ENCODE data around the gene PARP6.

Gene PARP6

DNA sequence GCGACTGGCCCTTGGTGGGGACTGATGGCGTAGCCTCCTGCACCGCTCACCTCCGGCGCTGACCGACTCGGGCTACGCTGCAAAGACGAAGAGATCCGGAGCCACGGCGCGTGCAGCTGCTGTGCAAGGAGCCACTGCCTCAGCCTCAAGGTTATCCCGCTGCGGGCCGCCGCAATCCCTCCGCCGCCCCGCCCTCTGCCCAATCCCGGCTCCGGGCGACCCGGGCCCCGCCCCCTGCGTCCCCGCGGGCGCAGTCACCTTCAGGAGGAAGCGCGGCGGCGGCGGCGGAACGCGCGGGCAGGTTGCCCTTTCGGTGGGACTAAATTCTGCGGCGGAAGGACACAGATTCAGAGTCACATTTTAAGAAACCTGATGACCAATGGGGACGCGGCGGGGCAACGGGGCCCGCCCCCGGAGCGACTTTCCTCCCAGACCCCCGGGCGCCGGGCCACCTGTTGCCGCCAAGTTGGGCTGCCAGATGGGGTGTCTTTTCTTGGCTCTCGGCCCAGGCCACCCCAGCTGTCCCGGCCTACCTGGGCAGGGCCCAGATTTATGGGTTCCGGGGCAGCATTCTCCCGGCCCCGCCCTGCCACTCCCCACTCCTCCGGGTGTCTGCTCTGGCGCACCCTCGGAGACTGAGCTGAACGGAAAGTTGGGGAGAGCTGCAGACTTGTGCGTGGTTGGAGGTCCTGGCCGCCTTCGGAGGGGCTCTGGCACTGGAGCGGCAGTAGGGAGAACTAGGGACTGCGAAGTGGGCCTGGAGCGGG lies 41.1 kb downstream of the PARP6 start, which contains the start of gene PKM:
TSS of gene PKM (minus strand) at position 125 of the 767 bp plus-strand sequence. CDS start 12,093 bp downstream, outside the sequence.
- peak; percentile 97 for DNase-seq (ENCODE audit: low spot score)

DNA sequence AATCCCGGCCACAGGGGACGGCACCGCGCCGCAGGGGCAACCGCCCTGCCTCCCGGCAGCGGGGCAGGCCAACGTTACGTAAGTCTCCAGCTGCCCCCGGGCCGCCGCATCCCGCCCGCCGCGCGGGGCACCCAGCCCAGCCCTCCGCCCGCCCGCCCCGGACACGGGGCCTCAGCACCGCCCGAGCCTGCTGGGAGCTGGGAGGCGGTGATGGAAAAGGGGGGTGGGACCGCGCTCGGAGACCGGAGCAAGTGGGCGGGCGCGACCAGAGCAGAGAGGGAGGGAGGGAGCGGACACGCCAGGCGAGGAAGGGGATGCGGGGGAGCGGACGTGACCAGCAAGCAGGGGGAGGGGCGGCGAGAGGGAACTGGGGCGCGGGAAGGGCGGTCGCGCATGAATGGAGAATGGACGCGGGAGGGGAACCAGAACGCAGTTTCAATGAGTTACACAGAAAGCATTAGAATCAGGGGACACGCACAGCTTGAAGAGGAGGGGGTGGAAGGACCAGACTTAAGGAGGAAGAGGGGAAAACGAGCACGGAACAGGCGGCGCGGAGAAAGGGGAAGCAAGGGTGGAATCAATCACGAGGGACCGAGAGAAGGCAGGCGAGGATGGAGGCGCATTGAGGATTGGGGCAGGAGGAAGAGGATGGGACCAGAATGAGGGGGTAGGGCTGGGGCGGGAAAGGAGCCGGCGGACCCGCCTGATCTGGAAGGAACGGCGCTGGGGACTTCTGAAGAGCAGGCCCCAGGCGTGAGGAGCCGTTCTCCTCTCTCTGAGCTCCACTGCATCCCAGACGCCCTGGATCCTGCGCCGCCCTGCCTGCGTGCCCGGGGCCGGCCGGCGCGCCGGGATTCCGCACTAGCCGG lies 41.9 kb downstream of the PARP6 start:
- peak; percentile 57 for DNase-seq (ENCODE audit: low spot score)

DNA sequence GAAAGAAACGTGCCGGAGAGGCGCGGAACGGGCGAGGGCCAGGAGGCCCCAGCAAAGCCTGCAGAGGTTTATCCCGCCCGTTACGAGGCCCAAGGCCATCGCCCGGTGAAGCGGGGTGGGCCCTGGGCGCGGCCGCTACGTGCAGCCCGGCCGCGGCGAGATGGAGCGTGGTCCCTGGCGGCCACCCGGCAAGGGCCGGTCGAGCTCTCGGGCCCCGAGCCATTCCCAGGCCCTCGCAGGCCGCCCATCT lies 42.5 kb downstream of the PARP6 start:
- DNase-seq (ENCODE audit: low spot score): no peak

DNA sequence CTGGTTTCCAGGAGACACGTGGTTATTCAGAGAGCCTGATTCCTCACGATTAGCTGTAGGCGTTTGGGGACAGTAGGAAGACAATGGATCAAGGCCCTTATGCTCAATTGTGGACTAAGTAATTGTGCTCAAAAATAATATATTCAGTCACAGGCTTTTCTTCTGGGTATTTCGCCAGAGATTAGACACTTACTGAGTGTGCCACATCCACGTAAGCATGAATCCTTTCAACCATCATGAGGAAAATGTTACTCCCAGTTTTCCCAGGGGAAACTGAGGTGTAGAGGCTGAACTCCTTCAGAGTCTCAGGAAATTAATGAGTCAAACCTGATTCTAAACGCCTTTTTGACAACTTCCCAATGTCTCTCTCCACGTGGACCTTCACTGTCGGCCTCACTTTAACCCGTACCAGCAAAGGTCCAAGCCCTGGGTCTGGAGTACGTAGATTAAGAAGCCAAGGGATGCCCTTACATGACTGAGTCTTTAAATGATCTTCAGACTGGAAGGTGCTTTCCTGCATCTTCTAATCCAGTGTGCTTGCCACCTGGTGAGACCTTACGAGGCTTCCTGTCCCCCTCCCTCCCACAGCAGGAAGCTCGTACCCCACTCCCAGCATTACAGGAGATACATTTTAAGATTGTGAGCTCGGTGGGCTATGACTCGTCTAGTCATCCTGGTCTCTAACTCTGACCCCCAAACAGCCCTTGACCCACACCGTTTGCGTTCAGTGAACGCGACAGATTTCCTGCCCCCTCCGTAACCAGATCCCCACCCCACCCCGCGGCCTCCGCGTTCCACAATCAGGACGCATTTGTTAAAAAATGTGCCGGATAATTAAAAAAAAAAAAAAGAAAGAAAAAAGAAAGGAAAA lies 43.0 kb downstream of the PARP6 start:
- peak; percentile 45 for DNase-seq (ENCODE audit: low spot score)

DNA sequence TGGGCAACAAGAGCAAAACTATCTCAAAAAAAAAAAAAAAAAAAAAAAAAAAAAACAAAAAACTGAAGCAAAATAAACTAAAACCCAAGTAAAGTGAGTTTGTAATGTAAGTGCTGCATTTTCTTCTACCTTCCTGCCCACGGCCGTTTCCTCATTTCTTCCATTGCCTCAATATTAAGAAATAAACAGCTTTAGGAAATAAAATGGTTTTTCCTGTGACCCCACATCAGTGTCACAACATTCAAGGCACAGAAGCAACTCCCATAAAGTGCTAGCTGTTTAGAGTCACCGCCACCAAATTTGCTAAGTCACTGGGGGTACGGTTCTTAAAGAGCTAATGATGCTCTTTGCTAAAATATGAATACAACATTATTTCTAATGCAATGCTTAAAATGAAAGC lies 44.6 kb downstream of the PARP6 start:
- no peak for DNase-seq (ENCODE audit: low spot score)

DNA sequence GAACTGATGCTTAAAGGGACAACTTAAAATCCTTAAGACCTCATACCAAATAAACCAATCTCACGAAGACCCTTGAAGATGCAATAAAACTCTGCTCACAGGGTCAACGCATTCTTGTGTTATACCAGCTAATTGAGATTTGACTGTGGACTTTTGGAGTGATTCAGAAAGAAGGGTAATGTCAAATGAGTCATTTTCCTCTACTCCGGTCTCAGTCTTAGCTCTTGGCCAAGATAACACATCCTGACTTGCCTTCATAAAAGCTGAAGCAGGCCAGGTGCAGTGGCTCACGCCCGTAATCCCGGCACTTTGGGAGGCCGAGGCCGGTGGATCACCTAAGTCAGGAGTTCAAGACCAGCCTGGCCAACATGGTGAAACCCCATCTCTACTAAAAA lies 45.2 kb downstream of the PARP6 start:
- peak; percentile 68 for DNase-seq (ENCODE audit: low spot score)

DNA sequence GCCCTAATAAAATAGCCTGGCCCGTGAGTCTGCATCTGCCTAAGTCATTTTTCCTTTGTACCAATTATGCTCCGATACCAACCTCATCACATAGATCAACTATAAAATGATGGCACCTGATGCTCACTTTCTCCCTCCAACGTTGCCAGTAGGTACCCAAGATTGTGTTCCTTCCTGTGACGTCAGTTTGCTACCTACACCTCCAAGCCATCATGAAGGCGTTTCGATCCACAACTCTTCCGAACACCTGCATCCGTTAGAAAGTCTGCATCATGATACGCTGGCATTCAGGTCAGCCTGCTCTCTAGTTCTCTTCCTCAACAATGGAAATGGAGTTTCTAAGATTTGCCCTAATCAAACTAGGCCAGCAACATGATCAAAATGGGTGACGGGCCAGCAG lies 49.1 kb downstream of the PARP6 start:
- no peak for DNase-seq (ENCODE audit: low spot score)

DNA sequence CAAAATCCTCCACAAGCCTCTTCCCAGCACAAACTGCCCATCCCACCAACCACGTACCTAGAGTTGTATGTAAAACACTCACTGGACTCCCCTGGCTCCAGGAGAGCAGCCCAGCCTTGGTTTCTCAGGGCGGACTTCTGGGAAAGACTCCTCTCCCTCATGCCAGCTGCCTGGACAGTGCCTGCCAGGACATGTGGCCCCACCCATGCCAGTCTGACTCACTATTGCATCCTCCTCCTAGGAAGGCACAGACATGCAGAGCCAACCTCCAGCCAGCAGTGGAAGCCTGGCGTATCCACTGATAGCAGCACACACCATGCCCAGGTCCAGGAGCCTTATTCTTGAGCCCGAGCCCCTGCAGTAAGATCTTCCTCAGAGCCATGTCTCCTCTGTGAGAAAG lies 50.0 kb downstream of the PARP6 start:
- no peak for DNase-seq (ENCODE audit: low spot score)

DNA sequence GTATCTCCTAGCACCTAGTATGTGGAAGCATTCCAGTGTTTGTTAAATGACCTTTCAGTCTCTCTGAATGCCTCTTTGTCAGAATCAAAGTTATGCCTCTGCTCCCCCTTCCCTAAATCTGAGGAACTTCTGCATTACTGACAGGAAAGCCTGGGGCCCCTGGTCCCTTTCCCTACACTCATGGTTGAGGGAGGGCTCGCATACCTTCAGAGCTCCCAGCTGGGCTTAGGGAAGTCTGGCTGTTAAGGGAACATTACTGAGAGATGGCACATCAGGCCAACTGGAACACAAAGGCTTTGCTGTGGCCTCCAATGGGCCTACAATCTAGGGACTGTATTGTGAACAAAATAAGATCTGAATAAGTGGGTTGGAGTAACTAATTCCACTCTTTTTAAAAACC lies 51.7 kb downstream of the PARP6 start:
- DNase-seq (ENCODE audit: low spot score): no peak

DNA sequence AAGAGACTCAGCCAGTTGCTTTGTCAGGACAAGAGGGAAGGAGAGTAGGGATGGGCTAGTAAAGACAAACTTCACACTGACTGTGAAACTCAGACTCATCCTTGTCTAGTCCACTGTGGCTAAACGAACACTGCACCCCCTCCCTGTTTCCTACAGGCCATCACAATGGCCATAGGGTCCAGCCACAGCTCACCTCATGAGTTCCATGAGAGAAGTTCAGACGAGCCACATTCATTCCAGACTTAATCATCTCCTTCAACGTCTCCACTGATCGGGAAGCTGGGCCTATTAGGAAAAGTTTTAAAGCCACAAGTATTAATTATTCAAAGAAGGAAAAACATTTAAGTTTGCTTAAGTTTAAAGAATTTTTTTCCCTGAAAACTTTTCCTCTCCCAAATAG lies 55.1 kb downstream of the PARP6 start:
- DNase-seq (ENCODE audit: low spot score): no peak

DNA sequence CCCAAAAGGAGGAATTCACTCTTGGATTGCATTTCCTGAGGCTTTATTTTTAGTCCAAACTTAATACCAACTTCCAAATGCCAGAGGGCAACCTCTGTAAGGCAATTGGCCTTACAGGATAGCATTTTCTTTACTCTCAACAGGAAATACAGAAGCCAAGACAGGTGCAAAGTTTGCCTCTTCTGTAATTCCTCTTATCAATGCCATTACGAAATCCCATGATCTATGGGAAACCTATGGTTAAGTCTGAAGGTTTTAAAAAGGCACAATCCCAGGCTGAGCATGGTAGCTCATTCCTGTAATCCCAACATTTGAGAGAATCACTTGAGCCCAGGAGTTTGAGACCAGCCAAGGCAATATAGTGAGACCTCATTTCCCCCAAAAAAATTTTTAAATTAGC lies 56.3 kb downstream of the PARP6 start:
- DNase-seq (ENCODE audit: low spot score): no peak

DNA sequence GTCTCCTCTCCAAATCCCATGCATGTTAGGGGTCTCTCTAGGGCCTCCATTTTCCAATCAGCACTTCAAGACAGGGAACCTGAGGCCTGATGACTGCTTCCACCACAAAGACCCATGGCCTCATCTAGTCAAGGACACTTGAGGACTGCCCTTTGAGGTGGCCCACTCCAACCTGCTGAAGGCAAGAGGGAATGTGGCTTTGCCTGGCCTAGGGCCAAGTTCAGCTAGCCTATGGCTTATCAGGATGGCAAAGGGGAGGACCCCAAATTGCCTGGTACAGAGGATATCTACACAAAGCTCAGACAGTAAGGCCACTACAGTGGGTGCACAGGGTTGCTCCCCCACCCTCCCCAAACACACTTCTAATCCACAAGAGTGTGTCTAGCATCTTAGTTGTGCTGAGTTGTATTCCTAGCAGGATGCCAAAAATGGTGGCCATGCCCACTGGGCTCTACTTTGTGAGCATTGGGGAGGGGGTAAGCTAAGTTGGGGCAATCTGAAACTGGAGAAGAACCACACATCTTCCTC lies 64.7 kb downstream of the PARP6 start:
- DNase-seq (ENCODE audit: low spot score): no peak

DNA sequence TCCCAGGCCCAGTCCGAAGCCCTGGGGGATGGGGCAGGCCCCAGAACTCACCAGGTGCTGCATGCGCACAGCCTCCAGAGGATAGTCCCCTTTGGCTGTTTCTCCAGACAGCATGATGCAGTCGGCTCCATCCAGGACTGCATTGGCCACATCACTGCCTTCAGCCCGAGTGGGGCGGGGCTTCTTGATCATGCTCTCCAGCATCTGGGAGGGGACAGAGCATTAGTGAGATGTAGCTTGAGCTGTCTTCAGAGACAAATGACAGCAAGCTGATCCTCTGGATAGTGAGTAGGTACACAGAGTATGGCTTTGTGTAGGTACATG lies 65.7 kb downstream of the PARP6 start:
- DNase-seq (ENCODE audit: low spot score): no peak

DNA sequence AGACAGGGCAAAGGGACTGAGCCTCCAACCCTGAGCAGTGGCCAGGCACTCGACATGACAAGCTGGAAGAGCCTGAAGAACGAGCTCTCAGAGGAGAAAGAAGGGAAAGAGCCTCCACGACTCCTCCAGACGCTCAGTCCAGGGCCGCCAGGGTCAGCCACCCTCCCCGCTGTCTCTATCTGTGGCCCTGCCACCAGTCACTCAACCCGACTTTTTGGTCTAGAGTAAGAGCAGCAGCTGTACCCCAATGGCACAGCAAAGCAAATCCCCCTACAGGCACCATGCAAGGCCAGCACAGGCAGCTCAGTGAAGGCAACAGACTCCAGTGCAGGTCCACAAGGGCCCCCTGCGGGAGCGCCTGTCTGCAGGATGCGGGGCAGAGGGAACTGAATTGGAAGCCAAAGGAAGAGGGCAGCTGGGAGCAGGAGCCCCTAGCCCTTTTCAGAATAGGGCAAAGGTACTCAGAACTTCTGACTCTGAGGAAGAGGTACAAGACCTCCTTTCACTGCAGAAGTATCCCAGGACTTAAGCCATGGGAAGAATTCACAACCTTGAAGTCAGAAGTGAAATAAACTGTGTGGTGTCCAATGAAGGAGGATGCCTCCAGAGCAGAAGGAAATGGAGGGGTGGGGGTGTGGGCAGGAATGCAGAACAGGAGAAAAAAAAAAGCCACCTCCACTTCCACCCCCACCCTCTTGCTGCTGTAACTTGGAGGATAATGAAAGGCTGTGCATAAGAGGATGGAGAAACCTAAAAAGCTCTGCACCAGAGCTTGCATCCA lies 66.3 kb downstream of the PARP6 start:
- DNase-seq (ENCODE audit: low spot score): no peak

DNA sequence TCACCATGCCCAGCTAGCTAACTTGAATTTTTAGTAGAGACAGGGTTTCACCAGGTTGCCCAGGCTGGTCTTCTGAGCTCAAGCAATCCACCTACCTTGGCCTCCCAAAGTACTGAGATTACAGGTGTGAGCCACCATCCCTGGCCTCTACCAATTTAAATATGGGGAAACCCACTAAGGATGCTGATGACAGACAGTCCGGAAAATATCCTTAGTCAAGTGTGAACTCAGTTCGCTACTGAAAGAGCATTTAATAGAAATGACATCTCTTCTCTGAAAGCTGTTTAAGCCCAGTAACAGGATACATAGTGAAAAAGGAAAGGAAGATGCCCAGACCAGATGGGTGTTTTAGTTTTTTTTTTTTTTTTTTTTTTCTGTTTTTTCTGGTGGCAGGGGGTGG lies 67.1 kb downstream of the PARP6 start:
- no peak for DNase-seq (ENCODE audit: low spot score)

DNA sequence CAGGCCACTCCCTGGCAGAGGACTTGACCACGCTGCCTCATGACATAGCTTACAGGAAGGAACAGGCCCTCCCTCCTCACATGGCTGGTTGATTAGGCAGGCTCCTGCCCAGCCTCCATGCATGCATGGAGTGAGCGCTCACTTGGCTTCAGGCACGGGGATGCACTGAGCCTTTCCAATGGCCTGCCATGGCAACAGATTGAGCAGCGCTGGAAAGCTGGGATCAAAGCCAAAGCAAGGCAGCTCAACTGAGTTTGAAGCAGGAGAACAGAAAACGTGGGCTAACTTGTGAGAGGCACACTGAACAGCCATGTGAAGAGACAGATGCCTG lies 68.9 kb downstream of the PARP6 start:
- no peak for DNase-seq (ENCODE audit: low spot score)

DNA sequence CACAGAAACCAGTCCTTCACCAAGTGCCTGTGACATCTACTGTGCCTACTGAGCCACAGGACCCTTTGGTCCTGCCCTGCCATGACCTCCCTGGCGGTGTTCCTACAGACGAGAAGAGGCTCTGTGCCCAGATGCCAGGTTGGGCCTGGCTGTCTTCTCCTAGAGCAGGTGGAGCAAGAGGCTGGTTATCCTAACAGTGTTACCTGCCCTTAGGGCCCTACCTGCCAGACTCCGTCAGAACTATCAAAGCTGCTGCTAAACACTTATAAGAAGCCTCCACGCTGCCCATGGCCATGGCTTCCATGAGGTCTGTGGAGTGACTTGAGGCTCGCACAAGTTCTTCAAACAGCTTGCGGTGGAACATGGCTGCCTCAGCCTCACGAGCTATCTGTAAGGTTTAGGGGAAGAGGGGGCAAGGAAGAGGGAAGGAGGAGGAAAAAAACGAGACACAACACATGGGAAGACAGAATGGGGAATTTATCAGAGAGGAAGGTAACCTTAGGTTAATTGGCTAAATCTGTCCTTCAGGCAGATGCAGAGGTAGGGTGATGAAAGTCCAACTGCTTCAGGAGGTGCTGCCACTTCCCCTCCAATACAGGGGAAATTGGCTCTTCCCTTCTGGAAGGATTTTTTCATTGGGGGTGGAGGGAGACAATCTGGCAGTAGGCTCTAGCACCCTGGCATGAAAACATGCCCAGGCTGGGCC lies 69.4 kb downstream of the PARP6 start:
- no peak for DNase-seq (ENCODE audit: low spot score)

DNA sequence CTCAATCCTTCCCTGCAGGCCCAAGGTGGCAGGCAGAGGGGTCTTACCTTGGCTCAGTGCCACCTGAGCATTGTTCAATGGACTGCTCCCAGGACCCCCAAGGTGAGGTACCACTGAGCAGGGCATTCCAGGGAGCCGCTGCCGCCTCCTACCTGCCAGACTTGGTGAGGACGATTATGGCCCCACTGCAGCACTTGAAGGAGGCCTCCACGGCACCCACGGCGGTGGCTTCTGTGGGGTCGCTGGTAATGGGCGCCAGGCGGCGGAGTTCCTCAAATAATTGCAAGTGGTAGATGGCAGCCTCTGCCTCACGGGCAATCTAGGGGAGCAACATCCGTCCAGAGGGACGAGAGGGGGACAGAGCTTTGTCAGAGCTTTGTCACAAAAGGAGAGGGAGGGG lies 70.1 kb downstream of the PARP6 start:
- no peak for DNase-seq (ENCODE audit: low spot score)

DNA sequence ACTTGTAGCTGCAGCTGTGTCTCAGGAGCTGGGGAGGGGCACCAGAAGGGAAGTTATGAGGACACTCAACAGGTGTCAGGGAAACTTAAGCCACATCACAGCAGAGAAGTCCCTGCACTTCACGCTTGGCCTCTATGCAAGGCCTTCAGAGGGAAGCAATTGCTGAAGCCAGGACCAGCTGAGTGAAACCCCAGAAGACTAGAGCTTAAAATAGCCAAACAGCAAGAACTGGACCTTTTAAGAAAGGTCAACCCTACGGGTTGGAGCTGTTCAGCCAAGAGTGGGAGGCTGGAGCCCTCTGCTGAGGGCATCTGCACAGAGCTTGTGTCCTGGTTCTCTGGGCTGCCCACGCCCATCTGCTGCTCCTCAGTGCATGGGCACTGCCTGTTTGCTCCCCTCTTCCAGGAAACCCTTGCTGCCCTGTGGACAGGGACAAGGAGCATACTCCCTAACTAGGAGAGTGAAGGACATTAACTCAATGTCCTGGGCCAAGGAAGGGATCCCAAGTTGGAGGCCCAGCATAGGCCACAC lies 70.9 kb downstream of the PARP6 start:
- no peak for DNase-seq (ENCODE audit: low spot score)

DNA sequence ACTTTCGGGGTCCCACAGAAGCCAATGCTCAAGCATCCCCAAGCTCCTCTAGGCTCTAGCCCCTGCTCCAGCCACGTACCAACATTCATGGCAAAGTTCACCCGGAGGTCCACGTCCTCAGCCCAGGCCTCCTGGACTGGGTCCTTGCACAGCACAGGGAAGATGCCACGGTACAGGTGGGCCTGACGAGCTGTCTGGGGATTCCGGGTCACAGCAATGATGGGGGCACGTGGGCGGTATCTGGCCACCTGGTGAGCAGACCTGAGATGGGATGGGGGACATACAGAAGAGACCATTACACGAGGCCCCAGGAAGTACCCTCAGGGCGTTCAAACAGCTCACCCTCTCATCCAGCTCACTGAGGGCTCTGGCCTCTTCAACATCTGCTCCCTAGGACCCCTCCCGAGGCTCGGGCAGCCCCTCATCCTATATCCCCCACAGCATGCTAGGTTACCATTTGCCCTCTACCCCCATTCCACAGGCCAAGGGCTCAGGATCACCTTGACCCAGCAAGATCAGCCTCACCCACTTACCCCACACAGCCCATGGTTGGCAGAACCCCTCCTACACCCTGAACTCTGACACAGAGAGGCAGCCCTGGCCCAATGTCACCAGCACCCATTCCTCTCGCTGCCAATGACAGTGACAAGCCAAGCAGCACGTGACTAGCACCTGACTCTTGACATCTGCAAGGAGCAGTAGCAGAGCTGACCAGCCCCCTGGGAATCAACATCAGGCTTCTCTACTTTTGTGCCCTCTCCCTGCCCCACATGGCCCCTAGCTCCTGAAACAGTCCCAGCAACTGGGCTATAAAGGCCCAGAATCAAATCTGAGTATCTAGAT lies 71.7 kb downstream of the PARP6 start:
- DNase-seq (ENCODE audit: low spot score): no peak
